Fibroblast of mammary gland (primary cell): ENCODE results near the gene NOS1.

Experiments
- DNase-seq: peaks from one replicate; pipeline ENCODE4 v3.0.0-alpha.2; 2010; ENCODE audit warnings: low read depth
- H3K4me3 ChIP-seq: 2 replicates; pipeline ENCODE4 v1.5.1; 2011; ENCODE audit warnings: low read depth, mild to moderate bottlenecking, low read length, moderate library complexity; ENCODE audit not compliant: control insufficient read depth
- TF ChIP-seq, protein P1 (sequence below): conservative IDR thresholded peaks from 2 replicates; pipeline ENCODE4 v1.5.1; 2011; ENCODE audit warnings: low read depth, low read length, inconsistent platforms; ENCODE audit not compliant: control insufficient read depth, insufficient read depth

NOS1 gene

DNA sequence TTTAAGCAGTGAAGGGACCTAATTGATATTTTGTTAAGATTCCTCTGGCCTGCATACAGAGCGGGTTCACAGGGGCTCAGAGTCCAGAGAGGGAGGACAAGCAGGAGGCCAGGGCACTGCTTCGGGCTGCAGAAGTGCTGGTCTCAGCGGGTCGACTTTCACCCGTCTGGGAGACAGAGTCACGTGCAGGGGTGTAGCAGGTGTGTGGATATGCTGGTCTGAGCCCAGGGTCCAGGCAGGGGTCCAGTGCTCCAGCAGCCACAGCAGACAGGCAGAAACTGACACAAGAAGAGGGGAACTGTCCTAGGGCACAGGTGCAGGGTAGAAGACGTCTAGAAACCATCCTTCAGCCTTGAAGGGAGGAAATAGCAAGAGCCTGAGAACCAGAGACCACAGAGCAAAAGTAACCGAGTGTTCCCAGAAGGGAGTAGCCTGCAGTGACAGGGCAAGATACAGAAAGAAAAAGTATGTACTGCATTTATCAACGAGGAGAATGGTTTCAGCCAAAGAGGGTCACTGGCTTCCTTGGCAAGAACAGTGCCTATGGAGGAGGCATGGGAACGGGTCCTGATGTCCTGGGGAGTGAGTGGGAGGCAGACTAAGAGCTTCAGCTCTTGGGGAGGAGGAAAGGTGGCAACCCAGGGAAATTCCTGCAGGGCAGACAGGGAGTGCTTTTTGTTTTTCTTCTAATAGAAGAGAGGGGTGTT is 199.8 kb downstream of the NOS1 start:
- DNase-seq, result no peak
- no peak overlapping the region for H3K4me3 ChIP-seq
- TF ChIP-seq, protein P1, sequence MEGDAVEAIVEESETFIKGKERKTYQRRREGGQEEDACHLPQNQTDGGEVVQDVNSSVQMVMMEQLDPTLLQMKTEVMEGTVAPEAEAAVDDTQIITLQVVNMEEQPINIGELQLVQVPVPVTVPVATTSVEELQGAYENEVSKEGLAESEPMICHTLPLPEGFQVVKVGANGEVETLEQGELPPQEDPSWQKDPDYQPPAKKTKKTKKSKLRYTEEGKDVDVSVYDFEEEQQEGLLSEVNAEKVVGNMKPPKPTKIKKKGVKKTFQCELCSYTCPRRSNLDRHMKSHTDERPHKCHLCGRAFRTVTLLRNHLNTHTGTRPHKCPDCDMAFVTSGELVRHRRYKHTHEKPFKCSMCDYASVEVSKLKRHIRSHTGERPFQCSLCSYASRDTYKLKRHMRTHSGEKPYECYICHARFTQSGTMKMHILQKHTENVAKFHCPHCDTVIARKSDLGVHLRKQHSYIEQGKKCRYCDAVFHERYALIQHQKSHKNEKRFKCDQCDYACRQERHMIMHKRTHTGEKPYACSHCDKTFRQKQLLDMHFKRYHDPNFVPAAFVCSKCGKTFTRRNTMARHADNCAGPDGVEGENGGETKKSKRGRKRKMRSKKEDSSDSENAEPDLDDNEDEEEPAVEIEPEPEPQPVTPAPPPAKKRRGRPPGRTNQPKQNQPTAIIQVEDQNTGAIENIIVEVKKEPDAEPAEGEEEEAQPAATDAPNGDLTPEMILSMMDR, result no peak

DNA sequence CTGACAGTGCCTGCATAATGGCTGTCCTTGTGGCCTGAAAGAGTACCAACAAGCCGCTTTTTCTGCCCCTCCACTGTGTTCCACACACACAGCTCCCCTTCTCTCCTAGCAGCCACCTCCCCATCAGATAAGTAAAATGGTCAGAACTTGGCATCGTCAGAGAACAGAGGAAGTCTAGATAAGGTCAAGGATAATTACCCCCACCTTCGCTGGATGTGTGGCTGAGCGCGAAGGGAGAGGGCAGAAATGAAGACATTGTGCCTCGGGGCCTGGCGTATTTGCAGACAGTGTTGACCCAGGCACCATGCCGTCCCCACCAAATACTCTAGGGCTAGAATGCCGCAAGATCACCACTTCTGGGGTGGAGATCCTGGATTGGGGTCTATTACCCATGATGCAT is 201.8 kb downstream of the NOS1 start:
- no peak for DNase-seq
- no peak overlapping the region for H3K4me3 ChIP-seq
- TF ChIP-seq, protein P1, result no peak

DNA sequence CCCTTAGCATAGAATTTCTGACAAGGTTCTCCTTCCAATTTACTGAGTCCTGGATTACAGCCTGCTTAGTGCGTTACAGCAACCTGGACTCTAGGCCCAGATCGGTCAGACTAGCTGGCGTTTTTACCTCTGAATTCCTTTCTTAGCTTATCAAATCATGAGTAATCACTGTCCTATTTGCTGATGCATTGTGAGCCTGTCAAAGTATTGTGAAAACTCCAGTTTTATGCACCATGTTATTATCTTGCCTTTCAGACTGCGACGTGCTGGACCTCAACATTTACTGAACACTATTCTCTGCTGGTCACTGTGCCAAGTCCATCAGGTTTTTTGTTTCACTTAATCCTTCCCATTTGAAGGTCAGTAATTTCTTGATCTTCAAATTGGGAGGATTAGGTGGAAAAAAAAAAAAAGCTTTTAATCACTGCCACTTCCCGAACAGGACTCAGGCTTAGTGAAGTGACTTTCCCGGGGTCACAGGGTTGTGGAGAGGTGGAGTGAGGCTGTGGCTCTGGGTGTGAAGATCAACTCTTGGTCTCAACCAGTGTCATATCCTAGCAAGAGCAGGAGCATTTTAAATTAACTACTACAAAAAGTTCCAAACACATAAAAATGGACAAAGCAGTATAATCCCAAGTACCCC is 202.4 kb downstream of the NOS1 start:
- TF ChIP-seq, protein P1, result no peak
- no peak overlapping the region for H3K4me3 ChIP-seq
- no peak for DNase-seq
